Measurements from ENCODE around the gene FOXA1.

FOXA1 gene

DNA sequence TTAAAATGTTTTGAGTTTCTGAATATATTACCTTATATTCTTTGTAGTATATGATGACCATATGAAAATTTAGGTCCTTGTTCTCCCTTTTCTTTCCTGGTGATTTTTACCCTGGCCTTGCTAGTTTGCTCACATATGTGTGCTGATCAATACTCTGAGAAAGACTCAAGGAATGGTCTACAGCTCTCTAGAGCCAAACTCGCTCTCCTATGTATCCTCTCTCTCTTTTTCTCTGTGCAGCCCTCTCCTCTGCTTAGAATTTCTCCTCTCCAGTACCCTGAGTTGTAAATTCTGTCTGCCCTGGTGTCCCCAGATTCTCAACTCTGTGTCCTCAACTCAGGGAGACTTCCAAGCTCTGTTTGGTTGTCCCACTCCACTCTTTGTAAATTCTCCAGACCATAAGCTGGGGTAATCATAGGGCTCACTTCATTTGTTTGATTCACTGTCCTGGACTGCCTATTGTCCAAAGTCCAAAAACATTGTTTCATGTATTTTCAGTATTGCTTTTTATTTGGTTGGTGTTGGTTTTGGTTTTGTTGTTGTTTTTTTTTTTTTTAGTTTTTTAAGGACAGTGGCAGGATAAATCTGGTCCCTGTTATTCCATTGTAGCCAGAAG is 41.0 kb downstream of the FOXA1 start:
- DNase-seq = no peak

DNA sequence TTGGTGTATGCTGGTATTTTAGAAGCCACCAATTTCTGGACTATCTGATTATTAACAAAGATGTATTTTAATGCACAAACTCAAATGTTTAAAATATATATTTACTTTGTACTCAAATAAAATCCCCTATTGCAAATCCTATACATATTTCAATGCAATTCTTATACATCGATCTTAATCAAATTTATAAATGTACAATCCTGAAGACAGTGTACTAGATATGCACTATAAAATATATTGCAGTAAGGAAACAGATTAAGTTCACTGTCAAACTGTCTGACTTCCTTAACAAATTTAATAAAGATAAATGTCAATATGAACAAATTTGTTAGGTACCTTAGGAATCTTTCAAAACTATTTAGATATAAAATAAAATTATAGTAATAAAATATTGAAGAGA is 43.9 kb downstream of the FOXA1 start:
- no peak for DNase-seq

DNA sequence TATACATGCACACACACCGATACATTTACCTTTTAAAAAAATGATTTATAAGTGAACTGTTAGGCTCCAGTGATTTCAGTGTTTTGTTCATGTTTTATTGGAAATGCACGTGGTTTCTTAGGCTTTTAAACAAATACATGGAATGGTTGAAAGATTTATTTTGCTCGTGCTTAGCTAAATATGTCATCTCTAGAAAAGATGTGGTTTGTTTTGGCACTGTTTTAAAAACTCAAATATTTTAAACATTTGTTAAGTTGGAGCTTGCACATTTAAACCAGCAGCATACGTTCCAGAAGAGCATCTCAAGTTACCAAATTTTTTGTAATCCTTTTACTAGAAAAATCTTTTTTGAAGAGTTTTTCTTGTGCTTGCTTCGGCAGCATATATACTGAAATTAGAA is 44.5 kb downstream of the FOXA1 start:
- DNase-seq = peak; percentile 48

DNA sequence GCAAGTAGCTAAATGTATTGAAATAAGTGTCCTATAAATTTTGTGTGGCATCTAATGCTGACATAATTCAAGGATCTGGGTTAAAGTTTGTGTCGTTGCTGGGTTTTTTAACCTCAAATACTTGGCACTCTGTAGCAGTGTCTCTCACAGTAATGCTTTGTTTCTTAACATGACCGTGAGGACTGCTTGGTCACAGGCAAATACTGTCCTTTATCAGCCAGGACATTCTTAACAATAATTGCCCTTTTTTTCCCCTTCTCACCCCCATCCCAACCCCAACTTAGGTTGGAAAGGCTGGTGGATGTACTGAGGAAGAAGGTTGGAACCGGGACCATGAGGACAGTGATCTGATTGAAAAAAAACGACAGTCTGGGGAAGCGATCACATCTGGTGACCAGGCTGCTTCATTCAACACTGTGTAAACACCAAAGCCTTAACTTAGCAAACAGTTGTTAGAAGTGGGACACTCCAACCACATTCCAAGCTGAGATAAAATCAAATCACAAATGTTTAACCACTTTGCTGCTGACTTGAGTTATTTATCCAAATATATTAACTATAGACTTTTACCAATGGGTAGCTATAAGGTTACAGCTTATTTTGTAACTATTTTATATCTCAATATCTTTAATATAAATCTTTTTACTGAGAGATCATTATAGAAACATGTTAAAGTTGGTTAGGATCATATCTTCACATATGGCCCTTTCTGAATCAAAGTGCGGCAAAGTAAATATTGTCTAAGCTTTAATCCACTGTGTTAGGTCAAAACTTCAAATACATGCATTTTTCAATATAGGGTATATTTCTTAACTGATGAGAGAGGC is 48.2 kb downstream of the FOXA1 start:
- DNase-seq = no peak

DNA sequence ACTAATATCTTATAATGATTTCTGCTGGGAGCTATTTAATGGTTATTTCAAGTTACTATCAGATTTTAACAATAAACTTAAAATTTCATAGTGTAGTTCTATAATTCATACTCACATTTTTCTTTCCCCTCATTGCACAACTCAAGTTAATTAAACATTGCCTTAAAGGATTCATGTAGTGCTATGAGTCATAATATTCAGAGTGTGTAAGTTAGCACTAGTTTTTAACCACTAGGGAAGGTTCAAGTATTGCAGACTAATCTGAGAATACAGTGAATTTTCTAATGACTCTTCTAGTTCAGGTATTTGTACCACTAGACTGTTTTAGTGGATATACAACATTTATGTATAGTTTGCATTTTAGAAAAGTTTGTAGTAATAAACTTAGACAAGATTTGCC is 49.9 kb downstream of the FOXA1 start:
- DNase-seq = no peak

DNA sequence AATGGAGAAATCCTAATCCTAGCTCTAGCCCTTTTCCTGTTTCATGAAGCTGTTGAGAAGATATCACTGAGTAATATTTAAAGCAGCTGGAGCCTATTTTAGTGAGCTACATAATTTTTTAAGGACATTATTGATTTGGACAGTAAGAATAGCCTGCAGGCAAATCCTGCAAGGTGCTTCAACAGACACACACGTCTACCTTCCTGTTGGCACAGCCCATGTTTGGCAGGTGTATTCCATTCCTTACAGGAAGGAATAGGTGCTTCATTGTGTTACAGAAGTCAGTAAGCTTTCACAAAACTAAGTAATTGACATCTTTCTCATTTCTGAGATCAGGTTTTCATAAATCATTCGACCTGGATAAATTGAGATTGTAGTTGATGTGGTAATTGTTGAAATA is 50.6 kb downstream of the FOXA1 start:
- no peak for DNase-seq

DNA sequence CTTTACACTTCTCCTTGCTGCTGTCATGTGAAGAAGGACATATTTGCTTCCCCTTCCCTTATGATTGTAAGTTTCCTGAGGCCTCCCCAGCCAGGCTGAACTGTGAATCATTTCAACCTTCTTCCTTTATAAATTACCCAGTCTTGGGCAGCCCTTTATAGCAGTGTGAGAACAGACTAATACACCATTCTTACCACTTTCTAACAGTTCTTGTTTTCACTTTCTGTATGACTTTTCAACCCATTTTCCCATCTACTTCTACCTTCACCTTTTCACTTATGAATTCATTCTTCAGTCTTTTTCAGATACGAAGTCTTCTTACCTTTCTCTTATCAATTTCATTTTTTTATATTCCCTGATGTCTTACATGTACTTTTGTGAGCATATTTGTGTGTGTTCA is 55.1 kb downstream of the FOXA1 start:
- no peak for DNase-seq
